Measurements from ENCODE around the gene TRPV2. TPM values are rescaled to one million over a fixed set of nuclear protein-coding genes. Genes with fewer than 3 reads are reported as not detected.

The TRPV2 gene
- total and polyA plus RNA-seq, 4 donors, result 8.5 to 40.3 (median 30.6) TPM

DNA sequence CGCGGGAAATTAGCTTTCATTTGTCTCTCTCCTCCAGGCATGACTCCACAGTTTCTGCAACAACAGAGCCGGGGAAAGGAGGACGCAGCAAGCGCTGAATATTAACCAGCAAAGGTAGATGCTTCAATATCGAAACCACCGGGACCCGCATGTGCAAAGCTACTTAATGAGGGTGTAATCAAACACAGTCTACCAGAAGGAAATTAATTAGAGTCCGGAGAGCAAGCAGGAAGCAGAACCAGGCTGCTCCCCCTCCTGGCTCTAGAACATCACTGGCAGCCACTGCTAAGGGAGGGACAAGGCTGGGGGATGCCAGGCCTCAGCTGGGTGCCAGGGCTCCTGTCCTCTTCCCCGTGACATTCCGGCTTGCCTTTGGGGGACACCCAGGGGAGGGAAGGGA lies 54.9 kb downstream of the TRPV2 start:
- peaks cover 0 to 2% of the 10 kb centered on the region in 2 donors for H3K36me3 ChIP-seq (ENCODE audit: control insufficient read depth in 1 of 2, insufficient read depth in 2 of 2, low read length in 1 of 2)
- H3K27ac ChIP-seq (ENCODE audit: low read depth in 1 of 2, low read length in 2 of 2), result no peak overlapping the region
- no peaks in the 10 kb centered on the region for H3K4me1 ChIP-seq (ENCODE audit: control insufficient read depth in 1 of 2, insufficient read depth in 2 of 2, low read length in 2 of 2)
- intact Hi-C loops (cut with DNase I), result no loop called here
- no peaks in the 10 kb centered on the region for H3K9me3 ChIP-seq (ENCODE audit: control insufficient read depth, low read length)
- no peaks in the 10 kb centered on the region for H3K27me3 ChIP-seq (ENCODE audit: control insufficient read depth in 1 of 2, insufficient read depth in 2 of 2, low read length in 1 of 2)
- DNase-seq (no peak), ATAC-seq (ENCODE audit: low FRiP score) (no peak)
- H3K4me3 ChIP-seq (ENCODE audit: low read length in 2 of 2), result no peak overlapping the region
- WGBS, 2 donors, result 42 to 52% methylated on average over 11 of the region's 11 CpGs

GRCh38 chr17:16471295-16471694 lies 55.9 kb downstream of the TRPV2 start:
- H3K27ac ChIP-seq (ENCODE audit: low read depth in 1 of 2, low read length in 2 of 2), result no peak overlapping the region
- no peak overlapping the region for H3K4me3 ChIP-seq (ENCODE audit: low read length in 2 of 2)
- H3K27me3 ChIP-seq (ENCODE audit: control insufficient read depth in 1 of 2, insufficient read depth in 2 of 2, low read length in 1 of 2), result no peaks in the 10 kb centered on the region
- ATAC-seq (ENCODE audit: low FRiP score) (no peak), DNase-seq (no peak)
- WGBS, 2 donors, result 87 to 92% methylated on average over 5 of the region's 5 CpGs
- H3K4me1 ChIP-seq (ENCODE audit: control insufficient read depth in 1 of 2, insufficient read depth in 2 of 2, low read length in 2 of 2), result no peaks in the 10 kb centered on the region
- H3K9me3 ChIP-seq (ENCODE audit: control insufficient read depth, low read length), result no peaks in the 10 kb centered on the region
- peaks cover 0 to 2% of the 10 kb centered on the region in 2 donors for H3K36me3 ChIP-seq (ENCODE audit: control insufficient read depth in 1 of 2, insufficient read depth in 2 of 2, low read length in 1 of 2)
- intact Hi-C loops (cut with DNase I), result no loop called here

DNA sequence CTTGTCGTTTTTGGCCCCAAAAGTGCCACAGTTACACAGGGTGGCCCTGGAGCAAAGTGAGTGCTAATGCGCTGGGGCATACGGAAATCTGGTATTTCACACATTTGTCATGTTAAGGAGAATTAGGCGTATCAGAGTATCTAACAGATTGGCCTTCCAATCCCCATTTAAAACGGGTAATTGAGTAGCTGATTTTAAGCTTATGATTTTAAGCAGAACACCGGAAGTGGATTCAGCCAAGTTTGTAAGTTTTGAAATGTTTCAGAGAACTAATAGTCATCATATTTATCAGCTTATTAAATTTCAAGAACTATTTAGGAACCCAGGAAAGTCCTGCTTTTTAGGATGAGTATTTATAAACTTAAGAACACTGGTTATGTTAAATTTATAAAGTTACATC lies 57.2 kb downstream of the TRPV2 start:
- Histone ChIP-seq H3K36me3 (ENCODE audit: control insufficient read depth in 1 of 2, insufficient read depth in 2 of 2, low read length in 1 of 2) (peaks cover 0 to 2% of the 10 kb centered on the region in 2 donors), H3K4me1 (ENCODE audit: control insufficient read depth in 1 of 2, insufficient read depth in 2 of 2, low read length in 2 of 2) (no peaks in the 10 kb centered on the region), H3K4me3 (ENCODE audit: low read length in 2 of 2) (no peak overlapping the region), H3K27me3 (ENCODE audit: control insufficient read depth in 1 of 2, insufficient read depth in 2 of 2, low read length in 1 of 2) (no peaks in the 10 kb centered on the region), H3K9me3 (ENCODE audit: control insufficient read depth, low read length) (no peaks in the 10 kb centered on the region), H3K27ac (ENCODE audit: low read depth in 1 of 2, low read length in 2 of 2) (no peak overlapping the region)
- intact Hi-C loops (cut with DNase I), result no loop called here
- ATAC-seq (ENCODE audit: low FRiP score) (no peak), DNase-seq (no peak)
- WGBS, 2 donors, result 78 to 79% methylated on average over 6 of the region's 6 CpGs

DNA sequence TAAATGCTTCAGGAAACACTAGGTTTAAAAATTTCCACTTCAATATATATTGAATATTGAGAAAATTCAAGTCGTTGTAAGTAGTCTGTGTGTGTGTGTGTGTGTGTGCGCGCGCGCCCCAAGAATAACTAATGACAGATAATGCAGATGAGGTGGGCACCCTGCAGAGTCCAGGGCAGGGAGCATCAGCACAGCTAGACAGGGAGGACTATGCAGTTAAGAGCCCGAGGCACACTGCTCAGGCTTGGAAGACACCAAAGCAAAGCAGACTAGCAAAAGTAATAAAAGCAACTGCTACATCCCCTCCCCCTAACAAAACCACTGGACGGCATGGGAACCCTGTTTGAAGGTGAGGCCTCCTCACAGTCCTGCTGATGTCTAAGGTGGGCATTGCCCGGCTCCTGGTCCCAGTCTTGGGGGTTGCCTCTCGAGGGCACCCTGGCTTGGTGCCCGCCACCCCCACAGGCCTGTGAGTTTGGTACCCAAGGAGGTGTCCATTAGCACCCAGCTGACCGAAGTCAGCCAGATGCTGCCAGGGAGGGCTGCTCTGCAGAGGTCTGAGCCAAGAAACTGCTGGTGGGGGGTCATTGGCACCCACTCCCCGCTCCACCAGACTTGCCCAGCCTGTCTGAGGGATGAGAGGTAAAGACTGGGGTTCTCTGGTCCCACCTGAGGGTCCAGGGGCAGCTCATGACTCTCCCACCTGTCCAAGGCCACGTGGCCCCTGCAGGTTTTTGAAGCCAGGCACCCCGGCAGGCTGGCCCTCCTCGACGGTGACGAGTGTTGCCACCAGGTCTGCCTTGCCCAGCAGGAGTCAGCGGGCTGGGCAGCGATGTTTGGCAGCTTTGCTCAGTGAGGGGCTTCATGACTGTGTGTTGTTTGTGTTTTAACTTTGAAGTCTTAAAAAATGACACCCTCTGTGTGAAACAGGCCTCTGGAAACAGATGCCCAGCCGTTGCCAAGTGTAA lies 58.0 kb downstream of the TRPV2 start:
- intact Hi-C loops (cut with DNase I), result no loop called here
- 86 to 89% methylated on average over 20 of the region's 20 CpGs for WGBS, 2 donors
- no peaks in the 10 kb centered on the region for H3K9me3 ChIP-seq (ENCODE audit: control insufficient read depth, low read length)
- H3K27me3 ChIP-seq (ENCODE audit: control insufficient read depth in 1 of 2, insufficient read depth in 2 of 2, low read length in 1 of 2), result no peaks in the 10 kb centered on the region
- DNase-seq, result no peak
- no peak for ATAC-seq (ENCODE audit: low FRiP score)
- H3K27ac ChIP-seq (ENCODE audit: low read depth in 1 of 2, low read length in 2 of 2), result no peak overlapping the region
- H3K4me3 ChIP-seq (ENCODE audit: low read length in 2 of 2), result no peak overlapping the region
- H3K36me3 ChIP-seq (ENCODE audit: control insufficient read depth in 1 of 2, insufficient read depth in 2 of 2, low read length in 1 of 2), result peaks cover 0 to 2% of the 10 kb centered on the region in 2 donors
- H3K4me1 ChIP-seq (ENCODE audit: control insufficient read depth in 1 of 2, insufficient read depth in 2 of 2, low read length in 2 of 2), result no peaks in the 10 kb centered on the region

- no peak overlapping the region for H3K27ac ChIP-seq (ENCODE audit: low read depth in 1 of 2, low read length in 2 of 2)
- WGBS, 2 donors, result 88 to 89% methylated on average over 13 of the region's 13 CpGs
- no peak for ATAC-seq (ENCODE audit: low FRiP score)
Measured at GRCh38 chr17:16474012-16474725, 58.8 kb downstream of the TRPV2 start.

DNA sequence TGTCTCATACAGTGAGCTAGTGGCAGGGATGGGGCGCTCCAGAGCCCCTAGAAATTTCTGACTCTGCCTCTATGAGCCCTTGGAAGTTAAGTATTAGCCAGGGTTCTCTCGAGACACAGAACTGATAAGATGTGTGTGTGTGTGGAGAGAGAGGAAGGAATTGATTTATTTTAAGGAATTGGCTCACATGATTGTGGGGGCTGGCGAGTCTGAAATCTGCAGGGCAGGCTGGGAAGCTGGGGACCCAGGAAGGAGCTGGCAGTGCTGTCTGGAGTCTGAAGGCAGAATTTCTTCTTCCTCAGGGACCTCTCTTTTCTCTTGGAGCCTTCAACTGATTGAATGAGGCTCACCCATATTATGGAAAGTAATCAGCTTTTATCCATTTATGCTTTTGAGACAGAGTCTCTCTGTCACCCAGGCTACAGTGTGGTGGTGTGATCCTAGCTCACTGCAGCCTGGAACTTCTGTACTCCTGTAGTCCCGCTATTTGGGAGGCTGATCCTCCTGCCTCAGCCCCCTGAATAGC lies 59.9 kb downstream of the TRPV2 start:
- H3K36me3 ChIP-seq (ENCODE audit: control insufficient read depth in 1 of 2, insufficient read depth in 2 of 2, low read length in 1 of 2), result peaks cover 0 to 2% of the 10 kb centered on the region in 2 donors
- intact Hi-C loops (cut with DNase I), result no loop called here
- no peaks in the 10 kb centered on the region for H3K4me1 ChIP-seq (ENCODE audit: control insufficient read depth in 1 of 2, insufficient read depth in 2 of 2, low read length in 2 of 2)
- no peaks in the 10 kb centered on the region for H3K27me3 ChIP-seq (ENCODE audit: control insufficient read depth in 1 of 2, insufficient read depth in 2 of 2, low read length in 1 of 2)
- H3K4me3 ChIP-seq (ENCODE audit: low read length in 2 of 2), result no peak overlapping the region
- no peak for DNase-seq
- 55 to 61% methylated on average over 4 of the region's 4 CpGs for WGBS, 2 donors
- H3K27ac ChIP-seq (ENCODE audit: low read depth in 1 of 2, low read length in 2 of 2), result no peak overlapping the region
- no peaks in the 10 kb centered on the region for H3K9me3 ChIP-seq (ENCODE audit: control insufficient read depth, low read length)
- ATAC-seq (ENCODE audit: low FRiP score), result no peak

More at GRCh38 chr17:16474012-16474725, 58.8 kb downstream of the TRPV2 start:
- Histone ChIP-seq H3K4me3 (ENCODE audit: low read length in 2 of 2) (no peak overlapping the region), H3K4me1 (ENCODE audit: control insufficient read depth in 1 of 2, insufficient read depth in 2 of 2, low read length in 2 of 2) (no peaks in the 10 kb centered on the region), H3K27me3 (ENCODE audit: control insufficient read depth in 1 of 2, insufficient read depth in 2 of 2, low read length in 1 of 2) (no peaks in the 10 kb centered on the region), H3K36me3 (ENCODE audit: control insufficient read depth in 1 of 2, insufficient read depth in 2 of 2, low read length in 1 of 2) (peaks cover 0 to 2% of the 10 kb centered on the region in 2 donors), H3K9me3 (ENCODE audit: control insufficient read depth, low read length) (no peaks in the 10 kb centered on the region)
- intact Hi-C loops (cut with DNase I), result no loop called here
- DNase-seq, result no peak

DNA sequence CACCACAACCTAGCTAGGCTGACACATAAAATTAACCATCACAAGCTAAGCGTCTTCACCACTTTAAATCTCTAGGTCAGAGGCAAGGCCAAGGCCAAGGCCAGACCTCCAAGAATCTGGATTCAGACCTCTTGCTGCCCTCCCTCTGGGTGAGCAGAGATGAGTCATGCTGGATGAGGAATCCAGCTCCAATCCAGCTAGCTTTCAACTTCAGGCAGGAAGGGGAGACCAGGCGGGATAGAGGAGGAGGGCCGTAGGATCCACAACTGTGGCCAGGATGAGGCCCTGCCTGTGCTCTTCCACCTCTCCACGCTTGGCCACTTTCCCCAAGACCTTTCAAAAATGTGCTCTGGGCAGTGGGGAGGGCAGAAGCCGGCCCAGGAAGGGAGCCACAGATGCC lies 61.9 kb downstream of the TRPV2 start:
- Histone ChIP-seq H3K4me3 (ENCODE audit: low read length in 2 of 2) (no peak overlapping the region), H3K9me3 (ENCODE audit: control insufficient read depth, low read length) (no peaks in the 10 kb centered on the region), H3K27ac (ENCODE audit: low read depth in 1 of 2, low read length in 2 of 2) (no peak overlapping the region), H3K4me1 (ENCODE audit: control insufficient read depth in 1 of 2, insufficient read depth in 2 of 2, low read length in 2 of 2) (no peaks in the 10 kb centered on the region), H3K36me3 (ENCODE audit: control insufficient read depth in 1 of 2, insufficient read depth in 2 of 2, low read length in 1 of 2) (no peaks in the 10 kb centered on the region), H3K27me3 (ENCODE audit: control insufficient read depth in 1 of 2, insufficient read depth in 2 of 2, low read length in 1 of 2) (no peaks in the 10 kb centered on the region)
- WGBS, 2 donors, result 8 to 21% methylated on average over 5 of the region's 5 CpGs
- ATAC-seq (ENCODE audit: low FRiP score), result peak; percentile 91
- intact Hi-C loops (cut with DNase I), result no loop called here
- peak in 1 of 2 donors; percentile 80 for DNase-seq

GRCh38 chr17:16477666-16478065 lies 62.3 kb downstream of the TRPV2 start:
- ATAC-seq (ENCODE audit: low FRiP score) (peak; percentile 39), DNase-seq (no peak)
- intact Hi-C loops (cut with DNase I), result no loop called here
- no peaks in the 10 kb centered on the region for H3K9me3 ChIP-seq (ENCODE audit: control insufficient read depth, low read length)
- no peaks in the 10 kb centered on the region for H3K36me3 ChIP-seq (ENCODE audit: control insufficient read depth in 1 of 2, insufficient read depth in 2 of 2, low read length in 1 of 2)
- no peak overlapping the region for H3K4me3 ChIP-seq (ENCODE audit: low read length in 2 of 2)
- H3K27me3 ChIP-seq (ENCODE audit: control insufficient read depth in 1 of 2, insufficient read depth in 2 of 2, low read length in 1 of 2), result no peaks in the 10 kb centered on the region
- WGBS, 2 donors, result 84 to 85% methylated on average over 8 of the region's 8 CpGs
- no peak overlapping the region for H3K27ac ChIP-seq (ENCODE audit: low read depth in 1 of 2, low read length in 2 of 2)
- no peaks in the 10 kb centered on the region for H3K4me1 ChIP-seq (ENCODE audit: control insufficient read depth in 1 of 2, insufficient read depth in 2 of 2, low read length in 2 of 2)
